HCT116 (cell line): ENCODE measurements around the gene HOXC4. TPM values are rescaled to one million over a fixed set of nuclear protein-coding genes. Genes with fewer than 3 reads are reported as not detected.

ENCODE experiments used
- ATAC-seq: fragments of 200-7000 bp; cut with Tn5 transposase; 2 replicates; pipeline ENCODE4 v1.9.1; 2020; ENCODE audit warnings: mild to moderate bottlenecking, moderate library complexity
- BruUV-seq: library from RNA; stranded (reverse); fragments of 400-500 nt; replicated peaks from 2 replicates; lab custom pipeline; 2021; lab: Mats Ljungman, UMichigan
- CTCF ChIA-PET: fragments of 300-600 bp; sonication (Branson Sonifier 250); formaldehyde crosslinking; loops from one replicate; lab custom pipeline; 2021; ENCODE audit warnings: antibody characterized with exemption; lab: Charles Lee
- POLR2A ChIA-PET: fragments of 300-600, 350-600 bp; sonication (Branson Sonifier 250); formaldehyde crosslinking; loops from one replicate; lab custom pipeline; 2021; ENCODE audit warnings: antibody characterized with exemption; lab: Charles Lee
- RAD21 ChIA-PET, 2 experiments: fragments of 300-600 bp; sonication (Branson Sonifier 250); formaldehyde crosslinking; loops; one replicate each; lab custom pipeline; 2023; ENCODE audit warnings: low total read pairs in 2 of 2; ENCODE audit not compliant: uncharacterized antibody in 2 of 2, unreplicated experiment in 2 of 2, low non-redundant PET in 1 of 2; lab: Charles Lee
- DNase-seq: peaks from one replicate; pipeline ENCODE4 v3.0.0-alpha.2; 2010; ENCODE audit warnings: low read depth, low spot score
- H2AFZ ChIP-seq: fragments of 200-600 bp; shearing (Covaris generic), sonication (generic); 2 replicates; pipeline ENCODE4 v1.6.1; 2017; ENCODE audit warnings: low read depth, mixed run types, mixed read lengths, antibody characterized with exemption, low read length; ENCODE audit not compliant: poor library complexity, severe bottlenecking
- H3K27ac ChIP-seq: 2 replicates; pipeline ENCODE4 v1.5.1; 2012; ENCODE audit warnings: low read depth, low read length
- H3K27me3 ChIP-seq: fragments of 200-600 bp; sonication (generic); 2 replicates; pipeline ENCODE4 v1.6.1; 2016; ENCODE audit warnings: mixed run types, low read length, mixed read lengths; ENCODE audit not compliant: insufficient read depth
- H3K36me3 ChIP-seq, 2 experiments: fragments of 200-500 bp in 1 of 2; fragments of 200-600 bp in 1 of 2; sonication (Bioruptor generic) in 1 of 2; sonication (generic) in 1 of 2; 2 replicates each; pipeline versions ENCODE4 v1.5.1 to v1.6.1; 2014 to 2016; ENCODE audit warnings: low read length in 2 of 2, inconsistent platforms in 1 of 2, mixed read lengths in 1 of 2, mixed run types in 1 of 2; ENCODE audit not compliant: insufficient read depth in 2 of 2, control insufficient read depth in 1 of 2
- H3K4me1 ChIP-seq, 2 experiments: fragments of 200-600 bp in 1 of 2; sonication (generic) in 1 of 2; 2 replicates each; pipeline versions ENCODE4 v1.5.1 to v1.6.1; 2012 to 2017; ENCODE audit warnings: low read length in 2 of 2, inconsistent platforms in 1 of 2, mild to moderate bottlenecking in 1 of 2, mixed read lengths in 1 of 2, mixed run types in 1 of 2, moderate library complexity in 1 of 2; ENCODE audit not compliant: insufficient read depth in 2 of 2, control insufficient read depth in 1 of 2
- H3K4me2 ChIP-seq: fragments of 200-600 bp; sonication (generic); 2 replicates; pipeline ENCODE4 v1.6.1; 2017; ENCODE audit warnings: mixed run types, low read length, mixed read lengths
- H3K4me3 ChIP-seq, 2 experiments: fragments of 200-600 bp in 1 of 2; sonication (generic) in 1 of 2; replicated peaks in 1 of 2; 2 replicates each; pipeline ENCODE4 v1.5.1; 2011 to 2016; ENCODE audit warnings: low read length in 2 of 2, control low read depth in 1 of 2, low read depth in 1 of 2, mild to moderate bottlenecking in 1 of 2, mixed read lengths in 1 of 2, mixed run types in 1 of 2
- H3K79me2 ChIP-seq: fragments of 200-600 bp; sonication (generic); 2 replicates; pipeline ENCODE4 v1.6.1; 2017; ENCODE audit warnings: mild to moderate bottlenecking, mixed run types, low read length, moderate library complexity, mixed read lengths; ENCODE audit not compliant: insufficient read depth
- H3K9ac ChIP-seq: fragments of 200-600 bp; sonication (generic); 2 replicates; pipeline ENCODE4 v1.6.1; 2016; ENCODE audit warnings: low read length, mixed read lengths
- H3K9me2 ChIP-seq: fragments of 200-600 bp; sonication (generic), shearing (Covaris generic); 2 replicates; pipeline ENCODE4 v1.6.1; 2017; ENCODE audit warnings: mixed run types, mild to moderate bottlenecking, moderate library complexity; ENCODE audit not compliant: insufficient read depth
- H3K9me3 ChIP-seq, 2 experiments: fragments of 200-500 bp in 1 of 2; fragments of 200-600 bp in 1 of 2; sonication (Bioruptor generic) in 1 of 2; sonication (generic) in 1 of 2; 2 replicates each; pipeline ENCODE4 v1.6.1; 2014 to 2017; ENCODE audit warnings: low read length in 2 of 2, mixed read lengths in 2 of 2, inconsistent platforms in 1 of 2, low read depth in 1 of 2, mild to moderate bottlenecking in 1 of 2, mixed run types in 1 of 2, moderate library complexity in 1 of 2; ENCODE audit not compliant: control insufficient read depth in 1 of 2, insufficient read depth in 1 of 2
- H4K20me1 ChIP-seq: fragments of 200-600 bp; sonication (generic), shearing (Covaris generic); 2 replicates; pipeline ENCODE4 v1.6.1; 2017; ENCODE audit warnings: mixed run types, mild to moderate bottlenecking, moderate library complexity; ENCODE audit not compliant: insufficient read depth
- FOSL1 ChIP-seq: IDR thresholded peaks from 2 replicates; pipeline ENCODE4 v1.6.1; 2012; ENCODE audit warnings: low read depth
- POLR2A ChIP-seq: IDR thresholded peaks from 2 replicates; pipeline ENCODE4 v1.7.0; 2011; ENCODE audit warnings: borderline replicate concordance; ENCODE audit not compliant: insufficient read depth, insufficient read length; ENCODE audit errors: extremely low read depth
- POLR2AphosphoS5 ChIP-seq: IDR thresholded peaks from 2 replicates; pipeline ENCODE4 v1.6.1; 2011; ENCODE audit warnings: mild to moderate bottlenecking, low read depth, low read length, moderate library complexity
- SRF ChIP-seq: IDR thresholded peaks from 2 replicates; pipeline ENCODE4 v1.6.1; 2012; ENCODE audit warnings: low read depth
- intact Hi-C: fragments of 100-400 bp; cut with micrococcal nuclease; formaldehyde crosslinking; loops from 2 replicates; pipeline ENCODE4 v1.10.0; 2022
- total RNA-seq: library from RNA; stranded (reverse); gene quantifications from one replicate; pipeline ENCODE4 v1.2.1, GENCODE V29; 2021; ENCODE audit not compliant: unreplicated experiment
- TF ChIP-seq, protein P1 (sequence below), 3 experiments: fragments of 200-600 bp in 1 of 3; sonication (generic) in 1 of 3; IDR thresholded peaks in 2 of 3; conservative IDR thresholded peaks in 1 of 3; 2 replicates each; pipeline ENCODE4 v1.5.1; 2012 to 2017; ENCODE audit warnings: low read depth in 2 of 3, low read length in 2 of 3, antibody characterized with exemption in 1 of 3, borderline replicate concordance in 1 of 3, control low read depth in 1 of 3, mild to moderate bottlenecking in 1 of 3, mixed read lengths in 1 of 3, mixed run types in 1 of 3, moderate library complexity in 1 of 3; ENCODE audit not compliant: insufficient read depth in 1 of 3
- TF ChIP-seq, protein P2 (sequence below): IDR thresholded peaks from 2 replicates; pipeline ENCODE4 v1.6.1; 2012; ENCODE audit warnings: low read depth

Gene HOXC4
- total RNA-seq, 1 experiment from 2014 or later: 1.5 TPM

DNA sequence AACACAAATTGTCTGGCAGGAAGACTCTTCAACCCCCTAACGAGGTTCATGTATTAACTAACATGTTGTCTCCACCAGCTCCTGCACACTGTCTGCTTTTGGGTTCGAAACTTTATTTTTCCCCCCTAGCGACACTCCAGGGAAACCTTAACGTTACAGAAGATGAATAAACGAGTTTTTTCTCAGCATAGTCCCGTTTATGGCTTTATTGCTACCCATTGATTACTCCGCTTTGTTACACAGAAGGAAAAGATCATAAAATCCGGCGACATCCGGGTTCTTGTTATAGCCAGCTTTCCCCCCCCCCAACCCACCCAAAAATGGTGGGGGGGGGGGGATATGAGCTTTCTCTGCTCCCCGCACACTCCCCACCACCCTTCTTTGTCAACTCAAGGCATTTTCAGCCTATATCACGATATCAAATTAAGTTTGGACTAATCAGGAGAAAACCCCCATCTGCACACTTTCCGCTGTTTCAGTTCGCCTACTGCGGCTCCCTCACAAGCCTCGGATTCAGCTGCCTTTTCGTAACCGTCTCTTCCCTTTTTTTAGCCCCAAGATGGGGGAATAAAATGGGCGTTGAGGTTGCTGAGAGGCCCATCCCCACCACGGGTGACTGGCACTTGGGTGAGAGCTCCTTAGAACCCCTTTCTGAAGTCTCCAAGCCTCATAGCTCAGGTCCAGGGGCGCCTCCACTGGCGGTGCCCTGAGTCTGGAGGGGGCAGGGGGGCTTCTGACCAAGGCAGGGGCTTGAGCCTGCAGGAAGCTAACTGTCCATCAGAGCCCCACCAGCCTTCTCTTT is 26.8 kb upstream of the HOXC4 start:
- peaks cover 0 to 5% of the 10 kb centered on the region in 2 experiments; a peak in 3 of 4 replicates for H3K4me1 ChIP-seq
- no peaks in the 10 kb centered on the region for H3K9me3 ChIP-seq
- no peaks in the 10 kb centered on the region for H3K9me2 ChIP-seq
- no peak for ATAC-seq
- no peaks in the 10 kb centered on the region for H3K79me2 ChIP-seq
- H3K4me2 ChIP-seq: no peak overlapping the region
- H3K9ac ChIP-seq: no peak overlapping the region
- DNase-seq: no peak
- no peaks in the 10 kb centered on the region for H3K27me3 ChIP-seq
- H3K27ac ChIP-seq: no peak overlapping the region
- no TSS peak for BruUV-seq
- RAD21 ChIA-PET: no interaction called here
- TF ChIP-seq FOSL1 (no peak), SRF (no peak), POLR2A (no peak), POLR2AphosphoS5 (no peak)
- TF ChIP-seq, protein P1, sequence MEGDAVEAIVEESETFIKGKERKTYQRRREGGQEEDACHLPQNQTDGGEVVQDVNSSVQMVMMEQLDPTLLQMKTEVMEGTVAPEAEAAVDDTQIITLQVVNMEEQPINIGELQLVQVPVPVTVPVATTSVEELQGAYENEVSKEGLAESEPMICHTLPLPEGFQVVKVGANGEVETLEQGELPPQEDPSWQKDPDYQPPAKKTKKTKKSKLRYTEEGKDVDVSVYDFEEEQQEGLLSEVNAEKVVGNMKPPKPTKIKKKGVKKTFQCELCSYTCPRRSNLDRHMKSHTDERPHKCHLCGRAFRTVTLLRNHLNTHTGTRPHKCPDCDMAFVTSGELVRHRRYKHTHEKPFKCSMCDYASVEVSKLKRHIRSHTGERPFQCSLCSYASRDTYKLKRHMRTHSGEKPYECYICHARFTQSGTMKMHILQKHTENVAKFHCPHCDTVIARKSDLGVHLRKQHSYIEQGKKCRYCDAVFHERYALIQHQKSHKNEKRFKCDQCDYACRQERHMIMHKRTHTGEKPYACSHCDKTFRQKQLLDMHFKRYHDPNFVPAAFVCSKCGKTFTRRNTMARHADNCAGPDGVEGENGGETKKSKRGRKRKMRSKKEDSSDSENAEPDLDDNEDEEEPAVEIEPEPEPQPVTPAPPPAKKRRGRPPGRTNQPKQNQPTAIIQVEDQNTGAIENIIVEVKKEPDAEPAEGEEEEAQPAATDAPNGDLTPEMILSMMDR (IDR thresholded peaks at IDR 0.05 in 2 of 3, conservative IDR thresholded peaks at IDR 0.05 in 1 of 3; ENCODE audit: borderline replicate concordance in 1 of 3, insufficient read depth in 1 of 3, low read depth in 2 of 3, low read length in 2 of 3): no peak
- TF ChIP-seq, protein P2, sequence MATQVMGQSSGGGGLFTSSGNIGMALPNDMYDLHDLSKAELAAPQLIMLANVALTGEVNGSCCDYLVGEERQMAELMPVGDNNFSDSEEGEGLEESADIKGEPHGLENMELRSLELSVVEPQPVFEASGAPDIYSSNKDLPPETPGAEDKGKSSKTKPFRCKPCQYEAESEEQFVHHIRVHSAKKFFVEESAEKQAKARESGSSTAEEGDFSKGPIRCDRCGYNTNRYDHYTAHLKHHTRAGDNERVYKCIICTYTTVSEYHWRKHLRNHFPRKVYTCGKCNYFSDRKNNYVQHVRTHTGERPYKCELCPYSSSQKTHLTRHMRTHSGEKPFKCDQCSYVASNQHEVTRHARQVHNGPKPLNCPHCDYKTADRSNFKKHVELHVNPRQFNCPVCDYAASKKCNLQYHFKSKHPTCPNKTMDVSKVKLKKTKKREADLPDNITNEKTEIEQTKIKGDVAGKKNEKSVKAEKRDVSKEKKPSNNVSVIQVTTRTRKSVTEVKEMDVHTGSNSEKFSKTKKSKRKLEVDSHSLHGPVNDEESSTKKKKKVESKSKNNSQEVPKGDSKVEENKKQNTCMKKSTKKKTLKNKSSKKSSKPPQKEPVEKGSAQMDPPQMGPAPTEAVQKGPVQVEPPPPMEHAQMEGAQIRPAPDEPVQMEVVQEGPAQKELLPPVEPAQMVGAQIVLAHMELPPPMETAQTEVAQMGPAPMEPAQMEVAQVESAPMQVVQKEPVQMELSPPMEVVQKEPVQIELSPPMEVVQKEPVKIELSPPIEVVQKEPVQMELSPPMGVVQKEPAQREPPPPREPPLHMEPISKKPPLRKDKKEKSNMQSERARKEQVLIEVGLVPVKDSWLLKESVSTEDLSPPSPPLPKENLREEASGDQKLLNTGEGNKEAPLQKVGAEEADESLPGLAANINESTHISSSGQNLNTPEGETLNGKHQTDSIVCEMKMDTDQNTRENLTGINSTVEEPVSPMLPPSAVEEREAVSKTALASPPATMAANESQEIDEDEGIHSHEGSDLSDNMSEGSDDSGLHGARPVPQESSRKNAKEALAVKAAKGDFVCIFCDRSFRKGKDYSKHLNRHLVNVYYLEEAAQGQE: no peak
- intact Hi-C loops: no loop called here
- no peaks in the 10 kb centered on the region for H4K20me1 ChIP-seq
- H3K36me3 ChIP-seq: no peaks in the 10 kb centered on the region
- H2AFZ ChIP-seq: no peak overlapping the region
- CTCF ChIA-PET: interaction anchor here (2.6 kb wide), 1 partner anchor 9 kb away, joined by 7 read pairs; no protein-coding TSS in a partner anchor
- H3K4me3 ChIP-seq: no peak overlapping the region
- POLR2A ChIA-PET: interaction anchor here (0.6 kb wide), 1 partner anchor 9 kb away, joined by 3 read pairs; no protein-coding TSS in a partner anchor
